ENCODE results near the gene ITGB1.
"Not testable (repeated sequence)": the region's sequence is repeated elsewhere in the genome, so short reads cannot be mapped to it uniquely, and the experiment has no call there.

ITGB1 gene

DNA sequence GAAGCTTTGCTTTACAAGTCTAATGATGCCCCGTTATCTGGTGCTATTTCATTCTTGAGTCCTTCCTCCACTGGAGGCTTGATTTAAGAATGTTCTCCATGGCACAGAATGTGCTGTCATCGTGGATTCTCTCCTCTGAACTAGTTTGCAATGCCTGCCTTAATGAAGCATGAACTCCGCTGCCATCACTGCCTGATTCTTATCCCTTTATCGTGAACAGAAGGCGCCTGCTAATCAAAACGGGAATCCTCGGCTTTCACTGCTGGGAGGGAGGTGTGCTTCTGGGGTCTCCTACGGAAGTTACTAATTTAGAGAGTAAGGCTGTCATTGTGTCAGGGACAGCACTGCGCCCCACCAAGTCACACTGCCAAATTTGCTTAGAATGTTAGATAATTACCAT lies 56.2 kb downstream of the ITGB1 start:
- Mint-ChIP-seq H3K27ac (no peak overlapping the region), H3K36me3 (peaks cover 4% of the 10 kb centered on the region), H3K4me3 (no peak overlapping the region), H3K9me3 (no peaks in the 10 kb centered on the region), H3K4me1 (no peaks in the 10 kb centered on the region), H3K27me3 (no peaks in the 10 kb centered on the region)

- H3K9me3 Mint-ChIP-seq, H3K4me1 Mint-ChIP-seq, H3K27me3 Mint-ChIP-seq, H3K4me3 Mint-ChIP-seq, H3K27ac Mint-ChIP-seq: not testable (repeated sequence)
- peaks cover 11% of the 10 kb centered on the region for H3K36me3 Mint-ChIP-seq
Measured at GRCh38 chr10:32895200-32895968, 62.6 kb downstream of the ITGB1 start.

DNA sequence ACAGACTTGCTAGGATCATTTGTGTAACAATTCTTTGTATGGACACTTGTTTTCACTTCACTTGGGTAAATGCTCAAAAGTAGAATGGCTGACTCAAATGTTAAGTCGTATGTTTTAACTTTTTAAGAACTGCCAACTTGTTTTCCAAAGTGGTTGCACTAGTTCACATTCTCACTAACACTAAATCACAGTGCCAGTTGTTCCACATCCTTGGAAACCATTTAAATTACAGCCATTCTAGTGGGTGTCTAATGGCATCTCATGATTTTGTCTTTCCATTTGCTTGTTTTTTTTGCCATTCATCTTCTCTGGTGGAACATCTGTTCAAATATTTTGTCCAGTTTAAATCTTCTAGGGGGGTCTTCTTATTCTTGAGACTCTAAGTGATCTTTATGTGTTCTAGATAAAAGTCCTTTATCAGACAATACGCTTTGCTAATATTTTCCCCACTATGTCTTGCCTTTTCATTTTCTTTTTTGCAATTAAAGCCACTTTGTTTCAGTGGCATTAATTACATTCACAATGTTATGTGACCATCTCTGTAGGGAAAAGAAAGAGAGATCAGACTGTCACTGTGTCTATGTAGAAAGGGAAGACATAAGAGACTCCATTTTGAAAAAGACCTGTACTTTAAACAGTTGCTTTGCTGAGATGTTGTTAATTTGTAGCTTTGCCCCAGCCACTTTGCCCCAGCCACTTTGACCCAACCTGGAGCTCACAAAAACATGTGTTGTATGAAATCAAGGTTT lies 63.9 kb downstream of the ITGB1 start:
- Mint-ChIP-seq H3K4me3 (no peak overlapping the region), H3K9me3 (no peaks in the 10 kb centered on the region), H3K36me3 (peaks cover 11% of the 10 kb centered on the region), H3K27me3 (no peaks in the 10 kb centered on the region), H3K27ac (no peak overlapping the region), H3K4me1 (peaks cover 7% of the 10 kb centered on the region)

GRCh38 chr10:32893434-32893833 lies 64.6 kb downstream of the ITGB1 start:
- no peaks in the 10 kb centered on the region for H3K27me3 Mint-ChIP-seq

DNA sequence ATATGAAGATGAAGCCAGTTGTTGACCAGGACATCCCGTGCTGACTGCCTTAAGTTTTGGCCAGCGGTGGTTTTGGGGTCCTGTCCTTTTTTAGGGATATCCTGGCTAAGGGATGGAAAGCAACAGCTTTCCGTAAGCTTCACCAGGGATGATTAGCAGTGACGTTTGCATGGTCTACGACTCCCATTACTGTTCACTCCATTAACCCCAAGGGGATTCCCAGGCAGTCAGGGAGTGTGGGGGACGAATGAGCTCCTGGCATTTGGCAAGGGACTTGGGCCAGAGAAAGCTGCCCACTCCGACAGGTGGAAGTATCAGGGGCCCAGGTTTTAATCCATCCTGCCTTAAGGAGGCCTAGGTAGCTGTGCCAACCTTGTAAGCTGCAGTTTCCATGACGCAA lies 66.8 kb downstream of the ITGB1 start:
- H3K36me3 Mint-ChIP-seq: peaks cover 4% of the 10 kb centered on the region
- peaks cover 7% of the 10 kb centered on the region for H3K4me1 Mint-ChIP-seq
- no peak overlapping the region for H3K27ac Mint-ChIP-seq
- no peaks in the 10 kb centered on the region for H3K27me3 Mint-ChIP-seq
- no peak overlapping the region for H3K4me3 Mint-ChIP-seq
- no peaks in the 10 kb centered on the region for H3K9me3 Mint-ChIP-seq

More at GRCh38 chr10:32893434-32893833, 64.6 kb downstream of the ITGB1 start:
- Mint-ChIP-seq H3K4me1 (peaks cover 7% of the 10 kb centered on the region), H3K9me3 (no peaks in the 10 kb centered on the region), H3K27ac (no peak overlapping the region), H3K36me3 (peaks cover 9% of the 10 kb centered on the region), H3K4me3 (no peak overlapping the region)

DNA sequence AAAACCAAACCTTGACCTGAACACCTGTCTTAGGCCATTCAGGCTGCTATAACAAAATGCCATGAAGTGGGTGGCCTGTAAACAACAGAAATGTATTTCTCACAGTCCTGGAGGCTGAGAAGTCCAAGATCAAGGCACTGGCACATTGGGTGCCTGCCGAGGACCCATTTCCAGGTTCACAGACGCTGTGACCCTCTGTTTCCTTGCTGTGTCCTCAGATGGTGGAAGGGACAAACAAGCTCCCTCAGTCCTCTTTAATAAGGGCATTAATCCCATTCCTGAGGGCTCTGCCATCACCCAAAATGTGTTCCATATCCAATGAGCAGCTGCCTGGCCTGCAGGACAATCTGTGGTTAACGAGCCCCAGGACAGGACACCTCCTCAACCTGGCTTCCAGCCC lies 67.6 kb downstream of the ITGB1 start:
- peaks cover 7% of the 10 kb centered on the region for H3K4me1 Mint-ChIP-seq
- H3K27ac Mint-ChIP-seq: no peak overlapping the region
- no peak overlapping the region for H3K4me3 Mint-ChIP-seq
- H3K9me3 Mint-ChIP-seq: no peaks in the 10 kb centered on the region
- H3K36me3 Mint-ChIP-seq: peaks cover 3% of the 10 kb centered on the region
- no peaks in the 10 kb centered on the region for H3K27me3 Mint-ChIP-seq

- peaks cover 7% of the 10 kb centered on the region for H3K4me1 Mint-ChIP-seq
- H3K9me3 Mint-ChIP-seq: no peaks in the 10 kb centered on the region
- H3K4me3 Mint-ChIP-seq: no peak overlapping the region
- H3K27ac Mint-ChIP-seq: no peak overlapping the region
- H3K27me3 Mint-ChIP-seq: no peaks in the 10 kb centered on the region
- H3K36me3 Mint-ChIP-seq: no peaks in the 10 kb centered on the region
Measured at GRCh38 chr10:32889631-32890212, 68.3 kb downstream of the ITGB1 start.

GRCh38 chr10:32888161-32888927 lies 69.7 kb downstream of the ITGB1 start:
- Mint-ChIP-seq H3K9me3 (no peaks in the 10 kb centered on the region), H3K4me1 (peaks cover 7% of the 10 kb centered on the region), H3K27ac (no peak overlapping the region), H3K4me3 (no peak overlapping the region), H3K36me3 (no peaks in the 10 kb centered on the region), H3K27me3 (no peaks in the 10 kb centered on the region)

GRCh38 chr10:32887481-32887880 lies 70.5 kb downstream of the ITGB1 start:
- no peaks in the 10 kb centered on the region for H3K27me3 Mint-ChIP-seq
- H3K27ac Mint-ChIP-seq: no peak overlapping the region
- H3K4me3 Mint-ChIP-seq: no peak overlapping the region
- no peaks in the 10 kb centered on the region for H3K9me3 Mint-ChIP-seq
- H3K4me1 Mint-ChIP-seq: peaks cover 7% of the 10 kb centered on the region
- no peaks in the 10 kb centered on the region for H3K36me3 Mint-ChIP-seq

GRCh38 chr10:32882076-32882475 lies 76.0 kb downstream of the ITGB1 start:
- Mint-ChIP-seq H3K27ac (no peak overlapping the region), H3K9me3 (no peaks in the 10 kb centered on the region)

GRCh38 chr10:32878646-32879045 lies 79.4 kb downstream of the ITGB1 start:
- H3K4me1 Mint-ChIP-seq: no peaks in the 10 kb centered on the region
- peaks cover 4% of the 10 kb centered on the region for H3K9me3 Mint-ChIP-seq
- no peak overlapping the region for H3K4me3 Mint-ChIP-seq
- H3K27ac Mint-ChIP-seq: no peak overlapping the region
- no peaks in the 10 kb centered on the region for H3K27me3 Mint-ChIP-seq
- H3K36me3 Mint-ChIP-seq: peaks cover 7% of the 10 kb centered on the region

More at GRCh38 chr10:32882076-32882475, 76.0 kb downstream of the ITGB1 start:
- no peaks in the 10 kb centered on the region for H3K27me3 Mint-ChIP-seq
- peaks cover 1% of the 10 kb centered on the region for H3K36me3 Mint-ChIP-seq
- H3K4me1 Mint-ChIP-seq: no peaks in the 10 kb centered on the region
- H3K4me3 Mint-ChIP-seq: no peak overlapping the region

- peaks cover 7% of the 10 kb centered on the region for H3K36me3 Mint-ChIP-seq
- H3K27me3 Mint-ChIP-seq: no peaks in the 10 kb centered on the region
- H3K9me3 Mint-ChIP-seq: peaks cover 4% of the 10 kb centered on the region
- no peak overlapping the region for H3K4me3 Mint-ChIP-seq
- H3K4me1 Mint-ChIP-seq: no peaks in the 10 kb centered on the region
- H3K27ac Mint-ChIP-seq: no peak overlapping the region
Measured at GRCh38 chr10:32877915-32878314, 80.1 kb downstream of the ITGB1 start.

- H3K27ac Mint-ChIP-seq: no peak overlapping the region
- no peaks in the 10 kb centered on the region for H3K36me3 Mint-ChIP-seq
- H3K4me1 Mint-ChIP-seq: no peaks in the 10 kb centered on the region
- H3K27me3 Mint-ChIP-seq: no peaks in the 10 kb centered on the region
- H3K9me3 Mint-ChIP-seq: no peaks in the 10 kb centered on the region
- H3K4me3 Mint-ChIP-seq: no peak overlapping the region
Measured at GRCh38 chr10:32865170-32865569, 92.9 kb downstream of the ITGB1 start.

GRCh38 chr10:32854435-32854834 lies 103.6 kb downstream of the ITGB1 start:
- peaks cover 5% of the 10 kb centered on the region for H3K36me3 Mint-ChIP-seq
- H3K27me3 Mint-ChIP-seq: no peaks in the 10 kb centered on the region
- no peak overlapping the region for H3K4me3 Mint-ChIP-seq
- H3K4me1 Mint-ChIP-seq: no peaks in the 10 kb centered on the region
- H3K27ac Mint-ChIP-seq: no peak overlapping the region
- H3K9me3 Mint-ChIP-seq: peaks cover 10% of the 10 kb centered on the region

DNA sequence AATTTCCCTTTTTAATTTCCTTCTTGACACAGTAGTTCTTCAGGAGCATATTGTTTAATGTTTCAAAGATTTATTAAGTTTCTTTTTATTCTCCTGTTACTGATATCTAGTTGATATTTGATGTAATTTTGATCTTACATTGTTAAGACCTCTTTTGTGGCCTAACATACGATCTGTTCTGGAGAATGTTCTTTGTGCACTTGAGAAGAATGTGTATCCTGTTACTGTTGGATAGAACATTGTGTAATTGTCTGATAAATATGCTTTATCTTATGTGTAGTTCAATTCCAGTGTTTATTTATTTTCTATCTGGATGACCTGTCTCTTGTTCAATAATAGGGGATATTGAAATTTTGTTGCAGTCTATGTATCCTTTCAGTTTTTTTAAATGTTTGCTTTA lies 106.7 kb downstream of the ITGB1 start:
- no peak overlapping the region for H3K4me3 Mint-ChIP-seq
- H3K27me3 Mint-ChIP-seq: no peaks in the 10 kb centered on the region
- no peaks in the 10 kb centered on the region for H3K4me1 Mint-ChIP-seq
- no peaks in the 10 kb centered on the region for H3K9me3 Mint-ChIP-seq
- H3K27ac Mint-ChIP-seq: no peak overlapping the region
- H3K36me3 Mint-ChIP-seq: peaks cover 3% of the 10 kb centered on the region

All from activated naive CD4-positive, alpha-beta T cell treated with anti-CD3 and anti-CD28 coated beads, Interleukin-2, amount 50 U/mL, for 24 hours (primary cell).